Dermis microvascular lymphatic vessel endothelial cell (primary cell): ENCODE data around the gene TSEN34. TPM values are rescaled to one million over a fixed set of nuclear protein-coding genes. Genes with fewer than 3 reads are reported as not detected.
"Not testable (repeated sequence)": the region's sequence is repeated elsewhere in the genome, so short reads cannot be mapped to it uniquely, and the experiment has no call there.

Source experiments
- DNase-seq, 2 donors: peaks; one replicate each; pipeline versions ENCODE4 v3.0.0 to v3.0.0-alpha.2; 2010; ENCODE audit warnings: low read depth in 2 of 2
- total RNA-seq: library from RNA; depleted of rRNA; stranded (reverse); fragments of >200 nt; gene quantifications from 2 replicates; pipeline ENCODE4 v1.2.1, GENCODE V29; 2014

TSEN34 gene
- total RNA-seq, 1 donor from 2014 or later, result 45.4 TPM

DNA sequence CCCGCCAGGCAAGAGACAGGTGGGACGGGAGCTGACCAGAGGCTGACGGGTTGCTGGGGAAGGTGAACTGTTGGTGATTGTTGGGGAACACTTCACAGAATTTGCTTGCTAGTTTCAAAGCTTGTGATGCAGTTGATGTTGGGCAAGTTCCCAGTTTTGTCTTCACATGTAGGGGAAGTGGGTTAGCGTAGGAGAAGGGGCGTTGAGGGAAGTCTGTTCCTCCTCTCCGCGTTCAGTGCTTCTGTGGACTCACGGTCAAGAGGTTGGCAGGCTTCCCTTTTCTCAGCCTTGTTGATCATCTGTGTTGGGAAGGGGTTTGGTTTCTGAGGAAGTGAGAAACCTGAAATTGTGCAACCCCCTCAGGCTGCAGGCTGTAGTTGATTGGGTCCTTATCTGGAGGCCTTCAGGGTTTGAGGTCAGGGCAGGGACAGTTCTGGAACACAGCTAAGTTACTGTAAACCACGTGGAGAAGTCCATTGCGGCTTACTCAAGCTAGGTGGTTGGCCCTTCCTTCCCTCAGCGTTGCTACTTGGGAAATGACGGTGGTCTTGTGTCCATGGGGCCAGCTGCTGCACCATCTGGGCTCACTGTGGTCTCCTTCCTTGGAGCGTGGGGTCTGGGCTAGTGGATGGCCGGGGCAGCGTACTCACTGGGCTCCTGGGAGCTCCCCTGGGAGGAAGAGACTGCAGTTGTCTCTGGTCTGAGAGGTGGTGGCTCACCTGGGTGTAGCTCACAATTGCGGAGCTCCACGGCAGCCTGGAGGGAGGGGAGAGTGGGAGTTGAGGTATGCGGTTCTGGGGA, 17.1 kb downstream of the TSEN34 start:
- DNase-seq, result no peak

DNA sequence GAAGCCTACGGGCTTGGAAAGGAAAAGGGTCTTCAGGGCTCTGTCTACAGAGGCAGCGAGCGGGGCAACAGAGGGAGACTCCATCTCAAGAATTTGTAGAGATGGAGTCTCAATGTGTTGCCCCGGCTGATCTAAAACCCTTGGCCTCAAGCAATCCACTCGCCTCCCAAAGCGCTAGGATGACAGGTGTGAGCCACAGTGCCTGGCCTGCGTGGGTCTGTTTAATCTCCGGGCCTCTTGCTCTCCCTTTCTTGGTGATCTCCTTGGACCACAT, 17.6 kb downstream of the TSEN34 start:
- DNase-seq, result no peak

DNA sequence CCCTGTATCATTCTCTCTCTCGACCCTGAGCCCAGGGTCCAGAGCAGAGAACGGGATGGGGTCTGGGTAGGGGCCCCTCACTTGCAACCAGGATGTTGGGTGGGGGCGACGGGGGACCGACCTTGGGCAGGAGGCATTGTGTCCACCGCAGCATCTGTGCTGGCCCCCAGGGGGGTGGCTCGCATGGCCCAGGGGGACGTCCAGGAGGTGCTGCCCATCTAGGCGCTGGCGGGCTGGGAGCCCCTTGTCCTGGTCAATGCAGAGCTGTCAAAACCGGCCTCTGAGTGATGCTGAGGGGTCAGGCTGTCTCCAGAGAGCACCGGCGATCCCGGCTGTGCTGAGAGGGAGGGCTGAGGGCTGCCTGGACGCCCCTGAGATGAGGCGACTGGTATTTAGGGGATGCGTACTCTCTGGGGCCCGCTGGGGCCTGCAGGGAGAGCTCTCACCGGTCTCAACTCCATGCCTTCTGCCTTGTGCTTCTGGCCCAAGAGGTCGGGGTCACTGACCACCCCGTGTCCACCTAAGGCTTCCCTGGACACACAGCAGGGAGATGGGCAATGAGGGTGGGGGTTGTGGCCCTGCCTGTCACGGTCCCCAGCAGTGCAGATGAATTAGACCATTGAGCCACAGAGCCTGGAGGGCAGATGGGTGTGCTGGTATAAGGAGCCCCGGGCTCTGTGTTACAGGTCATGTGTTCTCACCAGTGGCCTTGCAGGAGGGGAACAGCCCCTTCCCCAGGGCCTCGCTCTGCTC, 18.1 kb downstream of the TSEN34 start:
- DNase-seq, result no peak

DNA sequence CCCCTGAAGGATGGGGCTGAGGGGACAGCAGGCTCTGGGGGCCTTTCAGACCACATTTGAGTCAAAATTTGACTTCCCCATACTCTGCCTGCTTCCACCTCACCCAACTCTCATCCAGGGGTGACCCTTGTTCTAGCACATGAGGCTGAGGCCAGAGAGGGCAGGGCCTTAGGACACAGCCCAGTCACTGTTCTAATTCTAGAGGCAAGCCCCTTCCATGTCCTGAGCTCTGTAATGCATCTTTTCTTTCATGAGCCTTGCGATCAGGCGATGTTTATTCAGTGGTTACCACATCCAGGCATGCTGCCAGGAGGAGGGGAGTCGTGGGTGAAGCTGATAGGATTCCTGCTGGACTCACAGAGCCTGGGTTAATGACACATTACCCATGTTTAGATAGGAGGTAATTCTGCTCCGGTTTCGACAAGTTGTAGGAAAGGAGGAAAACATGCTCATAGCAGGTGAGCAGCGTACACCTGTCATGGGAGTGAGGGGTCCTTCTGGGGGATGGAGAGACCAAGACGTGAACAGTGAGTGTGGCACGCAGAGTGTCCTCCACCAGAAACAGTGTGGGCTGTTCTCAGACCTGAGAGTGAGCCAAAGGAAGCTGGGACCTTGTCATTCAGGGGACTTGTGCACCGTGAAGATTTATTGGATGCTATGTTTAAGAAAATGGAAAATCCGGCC, 18.8 kb downstream of the TSEN34 start:
- DNase-seq, result peak; percentile 22 to 95

DNA sequence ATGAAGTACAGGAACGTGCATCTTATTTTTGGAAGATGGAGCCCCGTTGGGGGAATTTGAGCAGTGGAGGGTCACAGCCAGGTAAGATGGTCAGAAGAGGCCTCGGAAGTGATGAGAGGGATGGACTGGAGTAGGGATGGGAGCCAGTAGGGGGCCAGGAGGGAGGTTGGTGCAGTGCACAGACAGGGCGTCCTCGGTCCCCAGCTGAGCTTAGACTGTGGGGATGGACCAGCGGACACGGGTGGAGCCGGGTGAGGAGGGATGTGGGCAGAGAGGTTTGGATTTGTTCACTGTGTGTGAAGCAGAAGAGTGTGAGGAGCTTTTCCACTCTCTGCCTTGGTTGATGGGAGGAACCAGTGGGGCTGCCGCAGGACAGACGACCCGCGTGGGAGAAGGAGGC, 20.1 kb downstream of the TSEN34 start:
- DNase-seq, result no peak

DNA sequence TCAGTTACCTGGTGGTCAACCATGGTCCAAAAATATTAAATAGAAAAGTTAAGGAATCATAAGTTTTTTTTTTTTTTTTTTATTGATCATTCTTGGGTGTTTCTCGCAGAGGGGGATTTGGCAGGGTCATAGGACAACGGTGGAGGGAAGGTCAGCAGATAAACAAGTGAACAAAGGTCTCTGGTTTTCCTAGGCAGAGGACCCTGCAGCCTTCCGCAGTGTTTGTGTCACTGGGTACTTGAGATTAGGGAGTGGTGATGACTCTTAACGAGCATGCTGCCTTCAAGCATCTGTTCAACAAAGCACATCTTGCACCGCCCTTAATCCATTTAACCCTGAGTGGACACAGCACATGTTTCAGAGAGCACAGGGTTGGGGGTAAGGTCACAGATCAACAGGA, 23.1 kb downstream of the TSEN34 start:
- DNase-seq, result not testable (repeated sequence)

DNA sequence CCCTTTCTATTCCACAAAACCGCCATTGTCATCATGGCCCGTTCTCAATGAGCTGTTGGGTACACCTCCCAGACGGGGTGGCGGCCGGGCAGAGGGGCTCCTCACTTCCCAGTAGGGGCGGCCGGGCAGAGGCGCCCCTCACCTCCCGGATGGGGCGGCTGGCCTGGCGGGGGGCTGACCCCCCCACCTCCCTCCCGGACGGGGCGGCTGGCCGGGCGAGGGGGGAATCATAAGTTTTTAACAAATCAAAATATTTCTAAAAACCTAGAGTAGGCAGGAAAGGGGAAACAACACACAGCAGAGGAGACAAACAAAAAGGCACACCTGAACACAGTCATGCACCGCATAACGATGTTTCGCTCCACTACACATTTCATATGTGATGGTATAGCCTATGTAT, 23.6 kb downstream of the TSEN34 start:
- not testable (repeated sequence) for DNase-seq

DNA sequence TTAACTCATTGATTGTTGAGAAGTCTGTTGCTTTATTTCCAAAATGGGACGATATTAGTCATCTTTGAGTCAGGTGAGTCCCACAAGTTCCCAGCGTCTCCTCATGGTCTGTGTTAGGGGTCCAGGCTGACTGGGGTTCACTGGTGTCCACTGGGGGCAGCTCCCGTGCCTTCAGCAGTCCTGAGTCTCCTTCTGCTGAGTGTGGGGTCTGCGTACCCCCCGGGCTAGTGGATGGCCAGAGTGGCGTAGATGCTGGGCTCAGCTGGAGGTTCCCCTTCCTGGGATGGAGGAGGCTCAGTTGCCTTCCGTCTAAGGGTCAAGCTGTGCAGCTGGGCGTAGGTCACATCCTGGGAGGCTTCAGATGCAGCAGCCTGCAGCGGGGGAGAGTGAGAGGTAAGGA, 25.8 kb downstream of the TSEN34 start:
- no peak for DNase-seq

DNA sequence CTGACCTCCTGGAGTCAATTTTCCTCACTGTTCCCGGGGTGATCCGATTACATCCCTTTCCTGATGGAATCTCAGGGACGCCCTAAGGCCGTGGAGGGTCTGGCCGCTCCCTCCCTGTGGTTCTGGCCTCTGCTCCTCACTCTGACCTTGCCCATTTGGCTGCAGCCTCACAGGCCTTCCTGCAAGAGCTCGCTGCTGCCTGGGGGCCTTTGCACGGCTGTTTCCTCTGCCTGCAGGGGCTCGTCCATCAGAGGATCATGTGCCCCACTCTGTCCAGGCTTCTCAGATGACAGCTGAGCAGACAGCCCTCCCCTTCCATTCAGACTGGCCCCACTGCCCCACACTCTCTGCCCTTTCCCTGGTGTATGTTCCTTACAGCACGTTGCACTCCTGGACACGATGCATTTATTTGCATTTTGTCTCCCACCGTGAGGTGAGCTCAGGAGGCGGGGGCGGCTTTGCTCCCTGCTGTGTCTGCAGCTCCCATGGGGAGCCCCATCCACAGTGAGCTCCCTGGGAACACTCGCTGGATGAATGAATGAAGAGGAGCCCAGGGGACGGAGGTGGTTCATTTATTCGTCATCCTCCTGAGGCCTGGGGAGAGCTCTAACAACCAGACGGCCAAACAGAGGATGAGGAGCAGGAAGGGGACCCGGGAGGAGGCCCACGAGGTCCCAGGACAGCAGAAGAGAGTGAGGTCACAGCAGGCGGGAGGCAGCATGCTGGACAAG, 26.6 kb downstream of the TSEN34 start:
- DNase-seq, result not testable (repeated sequence)

DNA sequence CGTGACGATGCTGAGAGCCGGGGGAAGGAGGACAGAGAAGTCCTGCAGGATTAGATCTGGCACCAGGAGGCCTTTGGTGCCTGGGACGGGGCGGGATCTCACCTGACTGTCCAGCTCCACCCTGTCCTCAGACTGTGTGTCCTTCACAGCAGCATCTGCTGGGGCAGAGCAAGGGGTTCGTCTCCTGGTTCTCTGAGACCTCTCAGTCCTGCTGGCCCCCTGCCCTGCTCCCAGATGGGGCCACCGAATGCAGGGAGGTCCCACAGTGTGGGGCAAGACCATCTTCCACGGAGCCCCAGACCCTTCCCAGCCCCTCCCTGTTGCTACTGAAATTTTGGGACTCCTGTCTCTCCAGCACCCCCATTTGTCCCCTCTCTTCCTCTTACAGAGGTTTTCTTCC, 27.2 kb downstream of the TSEN34 start:
- no peak for DNase-seq

DNA sequence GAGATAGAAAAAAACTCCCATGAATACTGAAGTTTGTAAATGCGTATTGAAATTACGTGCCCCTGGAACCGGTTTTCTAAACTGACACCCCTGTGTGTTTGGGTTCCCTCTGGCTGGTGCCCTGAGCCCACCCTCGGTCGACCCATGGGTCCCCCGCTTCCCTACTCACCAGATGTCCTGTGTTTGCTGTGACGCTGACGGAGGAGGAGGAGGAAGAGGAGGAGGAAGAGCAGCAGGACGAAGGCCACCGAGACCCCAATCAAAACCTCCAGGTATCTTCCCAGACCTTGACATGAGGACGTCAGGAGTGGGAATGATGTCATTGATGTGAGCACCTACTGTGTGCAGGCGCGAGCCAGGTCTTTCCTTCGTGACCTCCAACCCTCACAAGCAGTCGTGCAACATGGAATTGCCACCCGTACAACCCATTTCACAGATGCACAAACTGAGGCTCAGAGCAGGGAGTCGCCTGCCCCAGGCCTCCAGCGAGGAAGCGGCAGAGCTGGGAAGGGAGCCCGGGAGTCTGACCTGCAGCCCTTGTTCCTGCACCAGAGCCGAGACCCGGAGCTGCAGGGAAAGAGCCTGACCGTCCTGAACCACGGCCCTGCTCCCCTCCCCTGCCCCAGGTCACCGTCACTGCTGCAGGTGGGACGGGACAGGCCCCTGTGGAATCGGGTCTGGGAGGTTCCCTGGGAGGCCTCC, 28.0 kb downstream of the TSEN34 start:
- no peak for DNase-seq

DNA sequence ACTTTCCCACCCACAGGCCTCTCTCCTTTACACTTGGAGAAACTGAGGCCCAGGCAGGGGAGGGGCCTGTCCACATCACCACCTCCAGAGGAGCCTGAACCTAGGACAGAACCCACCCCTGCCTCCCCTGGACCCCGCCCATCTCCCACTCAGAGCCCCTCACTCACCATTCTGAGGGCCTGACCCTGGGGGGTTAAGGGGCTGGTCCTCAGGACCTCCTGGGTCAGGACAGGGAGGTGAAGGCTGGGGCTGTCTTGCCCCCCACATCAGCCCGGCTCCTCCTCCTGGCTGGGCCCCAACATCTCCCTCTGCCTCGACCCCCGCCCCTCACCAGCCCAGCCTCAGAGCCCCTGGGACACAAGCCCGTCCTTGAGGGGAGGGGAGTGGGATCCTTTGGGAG, 28.6 kb downstream of the TSEN34 start:
- not testable (repeated sequence) for DNase-seq

DNA sequence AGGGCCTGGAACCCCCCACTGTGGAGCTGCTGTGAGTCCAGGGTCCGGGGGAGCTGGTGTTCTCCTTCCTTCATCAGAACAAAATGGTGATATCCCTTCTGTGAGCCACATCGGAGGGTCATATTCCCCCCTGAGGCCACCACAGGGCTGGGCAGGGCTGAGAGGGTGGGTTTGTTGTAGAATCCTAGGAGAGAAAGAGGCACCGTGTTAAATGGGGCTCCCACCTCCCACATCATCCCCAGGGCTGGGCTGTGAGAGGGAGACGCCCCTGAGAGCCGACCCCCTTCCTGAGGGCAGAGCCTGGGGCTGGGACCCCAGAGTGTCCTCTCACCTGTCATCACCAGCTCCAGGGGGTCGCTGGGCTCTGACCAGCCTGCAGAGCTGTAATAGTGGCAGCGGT, 30.8 kb downstream of the TSEN34 start:
- not testable (repeated sequence) for DNase-seq

DNA sequence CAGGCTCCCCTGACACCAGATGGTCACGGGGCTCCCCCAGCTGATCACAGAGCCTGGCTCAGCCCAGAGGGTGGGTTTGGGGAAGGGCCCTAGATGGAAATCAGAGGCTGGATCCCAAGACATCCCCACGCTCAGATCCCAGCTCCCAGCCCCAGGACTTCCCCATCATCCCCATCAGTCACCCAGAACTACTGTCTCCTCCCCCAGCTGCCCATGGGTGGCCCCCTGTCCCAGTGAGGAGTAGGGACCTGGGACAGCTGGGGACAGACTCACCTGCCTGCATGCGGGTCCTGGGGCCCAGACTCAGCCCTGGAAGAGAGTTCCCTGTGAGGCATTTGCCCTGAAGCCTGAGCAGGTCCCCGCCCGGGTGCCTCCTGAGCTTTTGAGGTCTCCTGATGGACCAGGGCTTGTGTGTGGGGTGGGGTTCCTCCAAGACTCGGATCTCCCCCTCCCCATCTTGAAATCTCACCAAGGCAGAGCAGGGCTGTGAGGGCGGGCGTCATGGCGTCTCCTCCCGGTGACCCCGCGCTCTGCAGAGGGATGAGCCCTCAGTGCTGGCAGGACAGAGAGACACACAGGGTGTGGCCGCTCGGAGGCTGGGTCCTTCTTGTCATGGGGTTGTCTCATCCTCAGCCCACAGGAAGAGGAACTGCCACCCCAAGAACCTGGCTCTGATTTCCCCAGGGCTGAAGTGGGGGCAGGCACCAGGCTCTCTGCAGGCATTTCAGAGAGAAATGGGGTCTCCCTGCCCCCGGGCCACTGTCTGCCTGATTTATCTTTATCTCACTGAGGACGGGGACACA, 31.6 kb downstream of the TSEN34 start, which contains the start of gene LILRB3:
TSS of gene LILRB3 (minus strand) at position 534 of the 803 bp plus-strand sequence. CDS start at position 503, 31 bp downstream.
- DNase-seq, result not testable (repeated sequence)

DNA sequence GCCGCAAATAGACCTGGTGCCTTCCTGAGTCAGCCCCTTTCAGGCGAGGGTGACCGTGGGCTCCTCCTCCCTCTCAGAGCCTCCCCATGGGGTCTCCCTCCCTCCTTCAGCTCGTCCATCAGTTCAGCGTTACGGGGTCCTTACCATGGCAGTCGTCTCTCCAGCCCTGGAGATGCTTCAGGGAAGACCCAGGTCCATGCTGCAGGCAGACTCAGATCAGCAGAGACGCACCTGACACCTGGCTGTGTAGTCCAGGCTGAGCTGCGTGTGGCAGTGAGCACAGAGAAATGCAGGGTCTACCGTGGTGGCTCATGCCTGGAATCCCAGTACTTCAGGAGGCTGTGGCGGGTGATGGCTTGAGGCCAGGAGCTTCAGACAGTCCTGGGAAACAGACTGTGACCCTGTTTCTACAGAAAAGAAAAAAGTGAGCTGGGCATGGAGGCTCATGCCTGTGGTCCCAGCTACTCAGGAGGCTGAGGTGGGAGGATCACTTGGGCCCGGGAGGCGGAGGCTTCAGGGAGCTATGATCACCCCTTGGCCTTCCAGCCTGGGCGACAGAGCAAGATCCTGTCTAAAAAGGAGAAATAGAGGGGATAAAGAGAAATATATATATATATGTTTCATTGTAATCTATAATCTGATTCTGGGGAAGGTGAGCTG, 32.3 kb downstream of the TSEN34 start:
- DNase-seq, result not testable (repeated sequence)

DNA sequence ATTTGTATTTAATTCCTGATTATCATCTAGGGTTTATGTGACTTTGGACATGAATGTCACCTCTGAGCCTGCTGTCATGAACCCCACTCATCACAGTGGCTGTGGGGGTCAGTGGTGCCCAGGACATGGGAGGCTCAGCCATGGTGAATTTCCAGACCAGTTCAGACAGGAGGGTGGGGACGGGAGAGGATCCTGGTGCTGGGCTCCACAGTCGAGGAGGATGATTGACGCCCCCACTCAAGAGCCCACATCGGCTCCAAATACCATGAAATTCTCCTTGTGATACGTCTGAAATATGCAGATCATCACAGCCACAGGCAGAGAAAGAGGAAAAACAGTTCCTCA, 32.8 kb downstream of the TSEN34 start:
- not testable (repeated sequence) for DNase-seq

DNA sequence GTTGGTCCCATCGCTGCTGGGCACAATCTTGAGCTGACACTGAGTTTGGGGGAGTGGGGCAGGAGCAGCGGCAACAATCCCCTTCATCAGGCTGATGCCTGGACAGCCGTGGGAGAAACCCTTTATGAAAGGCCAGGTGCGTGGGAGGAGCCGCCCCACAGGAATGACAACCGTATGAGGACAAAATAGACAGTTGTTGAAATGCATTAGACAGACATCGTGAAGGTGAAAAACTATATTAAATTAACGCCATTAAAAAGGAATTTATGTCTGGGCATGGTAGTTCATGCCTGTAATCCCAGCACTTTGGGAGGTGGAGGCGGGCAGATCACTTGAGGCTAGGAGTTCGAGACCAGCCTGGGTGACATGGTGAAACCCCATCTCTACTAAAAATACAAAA, 33.5 kb downstream of the TSEN34 start:
- not testable (repeated sequence) for DNase-seq

DNA sequence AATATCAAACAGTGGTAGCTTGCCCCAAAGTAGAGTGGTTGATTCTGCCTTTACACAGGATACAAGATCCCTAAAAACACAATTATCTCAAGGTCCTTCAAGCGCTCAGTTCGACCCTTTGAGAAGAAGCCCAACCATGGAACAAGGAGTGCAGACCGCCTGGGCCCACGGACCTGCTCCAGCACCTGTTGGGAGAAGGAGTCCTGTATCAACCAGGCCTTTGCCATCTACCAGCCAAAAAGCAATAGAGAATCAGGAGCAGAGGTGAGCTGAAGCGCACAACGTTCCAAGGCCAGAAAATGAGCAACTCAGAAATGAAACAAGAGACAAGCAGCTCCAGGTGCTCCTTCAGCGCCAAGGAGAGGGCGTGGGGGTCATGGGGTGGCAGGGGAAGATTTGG, 38.0 kb downstream of the TSEN34 start:
- DNase-seq, result no peak

DNA sequence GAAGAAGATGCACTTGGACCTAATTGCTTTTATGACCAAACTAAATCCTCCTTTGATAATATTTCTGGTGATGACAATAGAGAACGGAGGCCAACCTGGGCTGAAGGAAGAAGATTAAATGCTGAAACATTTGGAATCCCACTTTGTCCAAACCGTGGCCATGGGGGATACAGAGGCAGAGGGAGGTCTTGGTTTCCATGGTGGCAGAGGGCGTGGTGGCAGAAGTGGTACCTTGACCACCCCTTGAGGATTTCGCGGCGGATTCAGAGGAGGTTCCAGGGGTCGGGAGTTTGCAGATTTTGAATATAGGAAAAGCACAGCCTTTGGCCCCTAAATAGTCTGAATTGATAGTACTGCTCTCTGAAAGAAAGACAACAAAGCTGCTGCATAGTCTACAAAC, 38.9 kb downstream of the TSEN34 start:
- DNase-seq, result no peak
